Astrocyte of the cerebellum (primary cell): Measurements from ENCODE around the gene NR2F1-AS1.

Source experiments
- DNase-seq: peaks from one replicate; pipeline ENCODE4 v3.0.0-alpha.2; 2011; ENCODE audit warnings: low read depth
- H3K4me3 ChIP-seq: 2 replicates; pipeline ENCODE4 v1.5.1; 2011; ENCODE audit warnings: mild to moderate bottlenecking, low read depth, low read length, moderate library complexity
- in situ Hi-C: cut with HindIII; loops from 2 replicates; pipeline ENCODE4 v1.10.0; 2017; ENCODE audit warnings: low sequenced_read_pairs
- TF ChIP-seq, protein P1 (sequence below): IDR thresholded peaks from 2 replicates; pipeline ENCODE4 v1.5.1; 2012; ENCODE audit warnings: low read length, low read depth, moderate library complexity, mild to moderate bottlenecking; ENCODE audit errors: missing control alignments

The NR2F1-AS1 gene

DNA sequence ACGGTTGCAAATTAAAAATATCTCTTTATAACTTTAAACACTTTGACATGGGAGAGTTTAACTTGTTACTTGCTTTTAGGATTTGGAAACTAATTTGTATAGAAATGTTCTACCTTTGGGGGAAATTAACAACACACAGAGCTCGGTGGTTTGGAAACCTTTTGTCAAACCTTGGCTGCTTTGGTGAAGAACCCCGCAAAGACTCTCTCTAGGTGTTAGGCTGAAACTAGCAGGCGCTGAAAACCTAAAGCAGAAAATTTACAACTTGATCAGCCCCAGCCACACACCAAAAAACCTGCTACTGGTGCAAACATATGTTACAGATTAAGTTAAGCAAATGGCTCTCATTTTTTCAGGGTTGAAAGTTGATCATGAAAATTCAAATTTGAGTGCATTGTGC, 27.8 kb upstream of the NR2F1-AS1 start:
- DNase-seq: no peak
- in situ Hi-C loops: no loop called here
- TF ChIP-seq, protein P1, sequence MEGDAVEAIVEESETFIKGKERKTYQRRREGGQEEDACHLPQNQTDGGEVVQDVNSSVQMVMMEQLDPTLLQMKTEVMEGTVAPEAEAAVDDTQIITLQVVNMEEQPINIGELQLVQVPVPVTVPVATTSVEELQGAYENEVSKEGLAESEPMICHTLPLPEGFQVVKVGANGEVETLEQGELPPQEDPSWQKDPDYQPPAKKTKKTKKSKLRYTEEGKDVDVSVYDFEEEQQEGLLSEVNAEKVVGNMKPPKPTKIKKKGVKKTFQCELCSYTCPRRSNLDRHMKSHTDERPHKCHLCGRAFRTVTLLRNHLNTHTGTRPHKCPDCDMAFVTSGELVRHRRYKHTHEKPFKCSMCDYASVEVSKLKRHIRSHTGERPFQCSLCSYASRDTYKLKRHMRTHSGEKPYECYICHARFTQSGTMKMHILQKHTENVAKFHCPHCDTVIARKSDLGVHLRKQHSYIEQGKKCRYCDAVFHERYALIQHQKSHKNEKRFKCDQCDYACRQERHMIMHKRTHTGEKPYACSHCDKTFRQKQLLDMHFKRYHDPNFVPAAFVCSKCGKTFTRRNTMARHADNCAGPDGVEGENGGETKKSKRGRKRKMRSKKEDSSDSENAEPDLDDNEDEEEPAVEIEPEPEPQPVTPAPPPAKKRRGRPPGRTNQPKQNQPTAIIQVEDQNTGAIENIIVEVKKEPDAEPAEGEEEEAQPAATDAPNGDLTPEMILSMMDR: no peak

DNA sequence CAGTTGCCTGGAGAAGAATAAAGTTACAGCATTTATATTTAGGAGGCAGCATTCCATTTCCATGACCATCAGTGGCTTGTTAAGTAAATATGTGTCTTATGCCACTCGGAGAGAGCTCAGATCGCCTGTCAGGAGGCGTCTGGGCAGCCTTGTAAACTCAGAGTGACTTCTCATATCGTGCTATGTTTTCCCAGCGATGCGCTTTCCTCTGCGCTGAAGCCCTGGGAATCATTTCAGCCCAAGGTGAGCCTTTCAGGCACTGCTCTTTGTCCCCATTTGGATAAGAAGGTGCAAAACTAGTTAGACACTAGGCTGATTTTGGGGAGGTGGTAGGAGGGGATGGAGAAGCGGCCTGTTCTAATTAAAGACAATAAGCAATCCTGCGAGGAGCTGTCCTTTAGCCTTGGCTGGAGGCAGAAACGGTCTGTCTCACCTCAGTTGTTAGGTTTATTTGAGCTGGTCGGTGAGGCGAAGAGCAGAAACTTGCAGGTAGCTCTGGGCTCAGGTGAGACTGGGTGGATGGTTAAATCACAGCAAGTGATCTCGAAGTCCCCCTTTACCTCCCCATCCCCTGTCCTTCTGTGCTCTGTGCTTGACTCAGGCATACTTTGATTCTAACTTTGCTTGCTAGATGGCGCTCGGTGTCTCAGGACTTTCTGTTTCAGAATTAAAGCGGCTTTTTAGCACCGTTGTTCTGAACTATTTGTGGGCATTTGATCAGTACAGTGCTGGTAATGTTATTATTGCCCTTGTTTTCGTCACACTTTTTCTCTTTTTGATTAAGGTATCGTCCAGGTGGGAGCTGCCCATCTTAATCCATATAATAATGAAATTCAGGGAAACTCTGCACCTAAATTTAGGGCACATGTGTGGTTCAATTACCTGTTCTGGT, 26.6 kb upstream of the NR2F1-AS1 start:
- TF ChIP-seq, protein P1: peak; percentile 71
- DNase-seq: peak; percentile 62
- in situ Hi-C loops: no loop called here
- peak overlapping the region; percentile 24 for H3K4me3 ChIP-seq

More for the DNA sequence above, 27.8 kb upstream of the NR2F1-AS1 start:
- H3K4me3 ChIP-seq: no peak overlapping the region

- DNase-seq: no peak
- in situ Hi-C loops: no loop called here
- TF ChIP-seq, protein P1: no peak
- H3K4me3 ChIP-seq: no peak overlapping the region
Measured at GRCh38 chr5:93606382-93606752, 25.3 kb upstream of the NR2F1-AS1 start.

DNA sequence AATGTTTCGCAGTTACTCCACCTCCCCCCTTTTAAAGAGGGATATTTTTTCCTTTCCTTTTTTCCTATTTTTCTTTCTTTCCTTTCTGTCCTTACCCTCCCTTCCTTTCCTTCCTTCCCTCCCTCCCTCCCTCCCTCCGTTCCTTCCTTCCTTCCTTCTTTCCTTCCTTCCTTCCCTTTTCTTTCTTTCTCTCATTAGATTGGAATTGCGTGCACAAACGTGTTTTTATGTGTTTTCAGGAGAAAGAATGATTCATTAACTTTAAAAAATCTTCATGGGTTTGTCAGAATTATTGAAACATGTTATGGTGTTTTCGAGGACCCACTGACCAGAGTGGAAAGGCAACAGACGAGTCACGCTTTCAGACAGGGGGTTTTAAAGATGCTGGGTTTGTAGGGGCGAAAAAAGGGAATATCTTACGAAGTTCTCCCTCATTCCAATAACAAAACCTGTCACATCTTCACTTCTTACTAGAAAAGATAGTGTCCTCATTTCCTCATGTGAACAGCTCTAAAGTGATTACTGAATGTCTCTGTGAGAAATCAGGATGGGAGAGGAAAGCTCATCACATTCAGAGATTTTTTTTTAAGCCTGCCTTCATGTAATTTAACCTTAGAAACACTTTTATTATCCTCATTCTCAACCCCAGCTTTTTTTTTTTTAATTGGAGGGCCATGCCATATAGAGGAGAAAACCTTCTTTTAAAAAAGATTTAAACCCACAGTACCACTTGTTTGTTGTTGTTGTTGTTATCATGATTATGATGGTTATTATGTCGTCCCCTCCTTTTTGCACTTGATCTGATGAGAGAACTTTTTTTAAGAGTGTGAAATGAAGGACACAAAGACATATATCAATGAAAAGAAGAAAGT, 23.9 kb upstream of the NR2F1-AS1 start:
- TF ChIP-seq, protein P1: no peak
- no peak for DNase-seq
- peak overlapping the region; percentile 35 for H3K4me3 ChIP-seq
- in situ Hi-C loops: no loop called here

DNA sequence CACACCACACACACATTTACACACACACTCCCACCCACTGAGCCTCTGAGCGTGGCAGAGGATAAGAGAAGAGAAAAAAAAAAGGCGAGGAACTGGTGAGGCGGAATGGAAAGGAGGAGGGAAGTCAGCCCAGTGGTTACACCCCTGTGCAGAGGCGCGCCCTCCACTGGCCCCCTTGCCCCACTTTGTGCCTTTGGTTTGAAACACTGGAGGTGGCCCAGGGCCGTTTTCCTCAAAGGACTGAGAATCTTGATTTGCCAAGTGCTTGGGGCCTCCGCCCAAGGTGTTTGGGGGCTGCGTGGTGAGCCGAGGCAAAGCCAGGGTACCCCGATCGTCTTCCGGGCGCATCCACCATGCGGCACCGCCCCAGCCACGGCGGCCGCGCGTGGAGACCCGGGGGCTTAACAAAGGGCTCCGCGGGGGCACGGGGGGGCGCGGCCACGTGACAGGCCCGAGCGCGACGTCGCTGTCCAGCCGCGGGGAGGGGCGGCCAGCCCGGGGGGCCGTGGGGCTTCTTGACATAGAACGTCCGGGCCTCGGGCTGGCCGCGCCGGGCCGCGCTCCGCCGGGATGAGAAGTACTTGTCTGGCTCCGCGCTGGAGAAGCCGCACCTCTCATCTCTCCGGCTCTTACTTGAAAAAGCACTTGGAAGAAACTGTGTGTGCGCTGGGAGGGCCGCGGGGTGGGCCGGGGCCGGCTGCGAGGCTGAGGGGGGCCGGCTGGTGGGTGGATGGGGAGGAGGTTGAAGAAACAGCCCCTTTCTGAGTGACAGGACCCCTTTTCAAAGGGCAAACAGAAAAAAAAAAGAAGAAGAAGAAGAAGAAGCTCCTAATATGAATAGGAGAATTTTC, 23.0 kb upstream of the NR2F1-AS1 start:
- in situ Hi-C loops: no loop called here
- TF ChIP-seq, protein P1: no peak
- peak overlapping the region; percentile 35 for H3K4me3 ChIP-seq
- no peak for DNase-seq
